GM21717 (cell line): Measurements from ENCODE around the gene ARHGAP40.
A peak's percentile ranks its signal among the peaks of the same experiment; 100 is the strongest.

Experiments used
- ATAC-seq: cut with Tn5 transposase; IDR thresholded peaks from one replicate; pipeline ENCODE4 v1.9.1; 2021; ENCODE audit warnings: mild to moderate bottlenecking, moderate library complexity; ENCODE audit not compliant: unreplicated experiment

The ARHGAP40 gene

GRCh38 chr20:38645980-38646858, 44.6 kb downstream of the ARHGAP40 start:
- peak; percentile 69 for ATAC-seq

- ATAC-seq = no peak
Measured at GRCh38 chr20:38649275-38649891, 47.8 kb downstream of the ARHGAP40 start.

GRCh38 chr20:38650010-38650409, 48.4 kb downstream of the ARHGAP40 start:
- no peak for ATAC-seq

- no peak for ATAC-seq
Measured at GRCh38 chr20:38651154-38651553, 49.5 kb downstream of the ARHGAP40 start.

- ATAC-seq = no peak
Measured at GRCh38 chr20:38651562-38651961, 50.0 kb downstream of the ARHGAP40 start.

GRCh38 chr20:38652995-38653394, 51.4 kb downstream of the ARHGAP40 start:
- ATAC-seq = no peak

- ATAC-seq = no peak
Measured at GRCh38 chr20:38657390-38657789, 55.8 kb downstream of the ARHGAP40 start.

- ATAC-seq = no peak
Measured at GRCh38 chr20:38658879-38659596, 57.4 kb downstream of the ARHGAP40 start.

- no peak for ATAC-seq
Measured at GRCh38 chr20:38659597-38659880, 57.9 kb downstream of the ARHGAP40 start.

GRCh38 chr20:38660429-38660828, 58.8 kb downstream of the ARHGAP40 start:
- no peak for ATAC-seq

GRCh38 chr20:38663660-38664059, 62.1 kb downstream of the ARHGAP40 start:
- ATAC-seq = no peak

- no peak for ATAC-seq
Measured at GRCh38 chr20:38664284-38664683, 62.7 kb downstream of the ARHGAP40 start.

GRCh38 chr20:38665094-38665493, 63.5 kb downstream of the ARHGAP40 start:
- no peak for ATAC-seq

- no peak for ATAC-seq
Measured at GRCh38 chr20:38665506-38666285, 64.1 kb downstream of the ARHGAP40 start.

GRCh38 chr20:38667417-38667956, 65.9 kb downstream of the ARHGAP40 start:
- no peak for ATAC-seq

GRCh38 chr20:38669688-38670087, 68.1 kb downstream of the ARHGAP40 start:
- no peak for ATAC-seq

- no peak for ATAC-seq
Measured at GRCh38 chr20:38670786-38671185, 69.2 kb downstream of the ARHGAP40 start.

GRCh38 chr20:38671186-38671585, 69.6 kb downstream of the ARHGAP40 start:
- no peak for ATAC-seq

- ATAC-seq = no peak
Measured at GRCh38 chr20:38671701-38672292, 70.2 kb downstream of the ARHGAP40 start.

GRCh38 chr20:38672504-38672903, 70.9 kb downstream of the ARHGAP40 start:
- no peak for ATAC-seq
